GM18517 (cell line): ENCODE results near the gene GBP6.
A peak's percentile ranks its signal among the peaks of the same experiment; 100 is the strongest.
"Not testable (repeated sequence)": the region's sequence is repeated elsewhere in the genome, so short reads cannot be mapped to it uniquely, and the experiment has no call there.

ENCODE experiments used
- ATAC-seq: cut with Tn5 transposase; IDR thresholded peaks from one replicate; pipeline ENCODE4 v1.9.1; 2021; ENCODE audit warnings: mild to moderate bottlenecking, moderate library complexity; ENCODE audit not compliant: unreplicated experiment

GBP6 gene, protein sequence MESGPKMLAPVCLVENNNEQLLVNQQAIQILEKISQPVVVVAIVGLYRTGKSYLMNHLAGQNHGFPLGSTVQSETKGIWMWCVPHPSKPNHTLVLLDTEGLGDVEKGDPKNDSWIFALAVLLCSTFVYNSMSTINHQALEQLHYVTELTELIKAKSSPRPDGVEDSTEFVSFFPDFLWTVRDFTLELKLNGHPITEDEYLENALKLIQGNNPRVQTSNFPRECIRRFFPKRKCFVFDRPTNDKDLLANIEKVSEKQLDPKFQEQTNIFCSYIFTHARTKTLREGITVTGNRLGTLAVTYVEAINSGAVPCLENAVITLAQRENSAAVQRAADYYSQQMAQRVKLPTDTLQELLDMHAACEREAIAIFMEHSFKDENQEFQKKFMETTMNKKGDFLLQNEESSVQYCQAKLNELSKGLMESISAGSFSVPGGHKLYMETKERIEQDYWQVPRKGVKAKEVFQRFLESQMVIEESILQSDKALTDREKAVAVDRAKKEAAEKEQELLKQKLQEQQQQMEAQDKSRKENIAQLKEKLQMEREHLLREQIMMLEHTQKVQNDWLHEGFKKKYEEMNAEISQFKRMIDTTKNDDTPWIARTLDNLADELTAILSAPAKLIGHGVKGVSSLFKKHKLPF

DNA sequence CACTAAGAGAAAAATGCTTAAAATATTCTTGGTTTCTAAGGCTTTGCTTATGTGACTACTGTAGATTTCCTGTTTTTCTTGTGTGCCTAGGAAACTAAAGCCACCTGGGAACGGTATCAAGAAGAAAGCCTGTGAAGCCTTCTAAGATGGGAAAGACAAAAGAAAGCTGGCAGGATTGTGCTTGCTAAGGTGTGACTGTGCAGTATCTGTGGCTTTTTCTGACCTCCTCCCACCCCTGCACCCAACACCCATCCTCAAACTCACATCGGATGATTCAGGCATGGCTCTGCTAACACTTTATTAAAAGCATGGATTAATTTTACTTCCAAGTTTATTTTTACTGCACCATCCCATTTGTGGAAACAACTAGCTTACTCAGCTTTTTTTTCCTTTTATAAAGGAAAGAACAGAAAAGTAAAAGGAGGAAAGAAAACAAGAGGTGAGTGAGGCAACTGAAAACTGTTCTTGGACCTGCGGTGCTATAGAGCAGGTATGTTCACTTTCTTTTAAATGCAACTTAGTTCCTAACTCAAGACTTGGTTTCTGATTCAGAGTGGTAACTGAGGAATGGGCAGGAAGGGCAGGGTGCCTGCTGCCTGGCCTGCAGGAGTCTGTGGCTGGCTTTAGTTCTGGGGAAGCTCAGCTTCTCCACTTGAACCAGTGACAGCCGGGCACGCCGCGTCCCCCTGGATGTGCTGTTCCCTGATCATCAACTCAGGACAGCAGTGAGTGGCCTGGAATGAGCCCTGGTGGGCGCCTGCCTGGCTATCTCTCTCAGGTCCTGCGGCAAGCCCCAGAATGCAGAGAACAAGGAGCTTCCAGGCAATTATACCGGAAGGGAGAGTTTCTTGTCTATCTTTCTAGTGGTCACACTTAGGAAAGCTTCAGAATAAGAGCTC, at the start of gene GBP6:
GBP6 (plus strand) TSS at position 422 of the 899 bp plus-strand sequence. CDS start 4,493 bp downstream, outside the sequence.
- no peak for ATAC-seq

DNA sequence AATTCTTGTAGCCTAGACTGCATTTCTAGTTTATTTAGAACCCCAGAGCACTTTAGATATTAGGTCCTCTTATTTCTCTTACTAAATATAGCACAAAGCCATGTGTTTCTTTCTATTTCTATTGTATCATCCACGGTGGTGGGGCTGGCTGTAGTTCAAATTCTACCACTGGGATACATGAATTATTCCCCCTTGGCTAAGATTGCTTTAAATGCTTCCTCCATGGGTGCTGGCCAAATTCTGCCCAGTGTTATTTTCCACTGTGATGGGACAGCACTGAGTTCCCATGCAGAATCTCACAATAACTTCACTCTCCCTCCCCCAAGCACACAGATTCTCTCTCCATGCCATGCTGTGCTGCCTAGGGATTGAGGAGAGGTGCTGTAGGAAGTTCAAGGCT, 41.5 kb upstream of the GBP6 start:
- ATAC-seq: no peak

DNA sequence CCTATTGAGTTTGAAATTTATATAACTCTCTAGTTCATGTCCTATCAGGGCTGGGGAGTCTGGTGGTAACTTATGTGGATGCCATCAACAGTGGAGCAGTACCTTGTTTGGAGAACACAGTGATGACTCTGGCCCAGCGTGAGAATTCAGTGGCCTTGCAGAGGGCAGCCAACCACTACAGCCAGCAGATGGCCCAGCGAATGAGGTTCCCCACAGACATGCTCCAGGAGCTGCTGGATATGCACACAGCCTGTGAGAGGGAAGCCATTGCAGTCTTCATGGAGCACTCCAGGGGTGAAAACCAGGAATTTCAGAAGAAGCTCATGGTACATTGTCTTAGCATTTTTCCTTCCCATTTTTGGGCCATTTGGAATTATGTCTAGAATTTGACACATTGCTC, 32.0 kb upstream of the GBP6 start:
- ATAC-seq: no peak

DNA sequence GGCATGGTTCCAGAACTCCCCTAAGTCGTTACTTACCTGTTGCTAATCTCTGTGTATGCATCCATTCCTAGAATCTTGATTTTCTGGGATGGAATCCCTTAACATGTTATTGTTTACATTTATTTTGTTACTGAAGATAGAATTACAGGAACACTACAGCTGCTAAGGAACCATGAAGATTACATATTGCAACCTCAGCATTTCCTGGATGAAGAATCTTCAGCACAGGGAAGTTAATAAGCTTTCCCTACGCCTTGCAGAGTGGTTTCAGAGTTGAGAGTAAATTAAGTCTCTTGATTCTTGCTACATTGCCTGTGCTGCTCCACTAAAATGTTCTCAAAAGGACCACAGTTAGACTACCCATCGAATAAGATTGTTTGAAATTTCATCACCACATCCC, 31.4 kb upstream of the GBP6 start:
- no peak for ATAC-seq

DNA sequence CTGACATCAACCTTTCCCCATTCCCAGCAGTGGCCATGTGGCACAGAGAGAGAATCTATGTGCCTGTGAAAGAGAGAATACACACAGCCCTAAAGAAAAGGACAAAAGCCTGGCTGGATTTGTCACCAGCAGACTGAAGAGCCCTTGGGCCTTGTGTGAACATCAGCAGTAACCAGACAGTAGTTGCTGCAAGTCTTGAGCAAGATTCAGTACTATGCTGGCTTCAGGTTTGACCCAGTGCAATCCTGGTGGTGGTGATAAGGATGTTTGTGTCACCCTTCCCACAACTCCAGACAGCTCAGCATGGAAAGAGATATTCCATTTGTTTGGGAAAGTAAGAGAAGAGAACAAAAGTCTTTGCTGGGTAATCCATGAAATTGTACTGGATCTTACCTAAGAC, 28.4 kb upstream of the GBP6 start:
- no peak for ATAC-seq

DNA sequence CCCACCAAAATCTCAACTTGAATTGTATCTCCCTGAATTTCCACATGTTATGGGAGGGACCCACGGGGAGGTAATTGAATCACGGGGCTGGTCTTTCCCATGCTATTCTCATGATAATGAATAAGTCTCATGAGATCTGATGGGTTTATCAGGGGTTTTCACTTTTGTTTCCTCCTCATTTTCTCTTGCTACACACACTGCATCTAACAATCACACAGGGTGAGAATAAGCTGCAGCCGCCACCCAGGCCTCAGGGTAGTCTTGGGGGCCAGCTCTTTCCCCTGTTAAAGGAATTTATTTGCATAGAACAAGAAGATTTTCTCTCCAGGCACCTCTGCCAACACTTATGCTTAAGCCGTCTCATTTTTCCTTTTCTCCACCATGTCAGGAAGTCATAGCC, 26.0 kb upstream of the GBP6 start:
- no peak for ATAC-seq

DNA sequence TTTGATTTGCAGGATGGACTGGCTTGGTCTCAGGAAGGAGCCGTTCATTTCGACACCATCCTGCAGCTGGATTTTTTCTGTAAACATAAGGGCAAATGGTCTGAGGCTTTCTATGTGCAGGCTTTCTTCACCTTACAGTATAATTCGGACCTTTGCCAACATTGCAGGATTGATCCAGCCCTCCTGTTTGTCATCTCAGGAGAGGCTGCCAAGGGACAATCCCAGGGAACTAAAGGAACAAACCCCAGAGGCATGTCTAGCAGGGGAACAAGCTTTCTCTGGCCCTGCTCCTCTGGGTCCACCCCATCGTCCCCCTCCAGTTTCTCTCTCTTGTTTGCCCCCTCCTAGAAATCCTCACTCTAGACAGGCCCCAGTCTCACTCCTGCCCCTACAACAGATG, 24.8 kb upstream of the GBP6 start:
- ATAC-seq: no peak

DNA sequence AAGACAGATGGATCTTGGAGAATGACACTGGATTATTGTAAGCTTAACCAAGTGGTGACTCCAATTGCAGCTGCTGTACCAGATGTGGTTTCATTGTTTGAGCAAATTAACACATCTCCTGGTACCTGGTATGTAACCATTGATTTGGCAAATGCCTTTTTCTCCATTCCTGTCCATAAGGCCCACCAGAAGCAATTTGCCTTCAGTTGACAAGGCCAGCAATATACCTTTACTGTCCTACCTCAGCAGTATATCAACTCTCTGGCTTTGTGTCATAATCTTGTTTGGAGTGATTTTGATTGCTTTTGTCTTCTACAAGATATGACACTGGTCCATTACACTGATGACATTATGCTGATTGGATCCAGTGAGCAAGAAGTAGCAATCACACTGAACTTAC, 18.4 kb upstream of the GBP6 start:
- ATAC-seq: not testable (repeated sequence)

DNA sequence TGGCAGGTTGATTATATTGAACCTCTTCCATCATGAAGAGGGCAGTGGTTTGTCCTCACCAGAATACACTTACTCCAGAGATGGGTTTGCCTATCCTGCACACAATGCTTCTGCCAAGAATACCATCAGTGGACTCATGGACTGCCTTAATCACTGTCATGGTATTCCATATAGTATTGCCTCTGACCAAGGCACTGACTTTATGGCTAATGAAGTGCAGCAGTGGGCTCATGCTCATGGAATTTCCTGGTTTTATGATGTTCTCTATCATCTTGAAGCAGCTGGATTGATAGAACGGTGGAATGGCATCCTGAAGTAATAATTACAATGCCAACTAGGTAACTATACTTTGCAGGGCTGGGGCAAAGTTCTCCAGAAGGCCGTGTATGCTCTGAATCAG, 16.6 kb upstream of the GBP6 start:
- no peak for ATAC-seq

DNA sequence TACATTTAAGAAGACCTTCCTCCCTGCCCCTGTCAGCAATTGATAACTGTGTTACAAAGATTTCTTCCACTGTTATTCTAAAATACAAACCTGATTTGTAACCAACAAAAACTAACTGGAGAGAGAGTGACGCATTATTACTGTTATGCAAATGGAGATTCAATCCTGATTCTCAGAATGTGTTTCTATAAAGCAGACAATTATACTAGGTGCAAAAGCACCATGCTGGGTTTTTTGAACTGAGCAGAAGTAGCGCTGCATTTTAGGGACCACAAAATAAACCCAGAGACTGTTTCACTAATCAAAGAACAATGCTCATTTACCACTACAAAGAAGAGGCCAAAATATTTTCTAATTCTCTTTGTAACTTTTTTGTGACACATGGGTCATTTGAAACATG, 13.6 kb upstream of the GBP6 start:
- ATAC-seq: no peak

DNA sequence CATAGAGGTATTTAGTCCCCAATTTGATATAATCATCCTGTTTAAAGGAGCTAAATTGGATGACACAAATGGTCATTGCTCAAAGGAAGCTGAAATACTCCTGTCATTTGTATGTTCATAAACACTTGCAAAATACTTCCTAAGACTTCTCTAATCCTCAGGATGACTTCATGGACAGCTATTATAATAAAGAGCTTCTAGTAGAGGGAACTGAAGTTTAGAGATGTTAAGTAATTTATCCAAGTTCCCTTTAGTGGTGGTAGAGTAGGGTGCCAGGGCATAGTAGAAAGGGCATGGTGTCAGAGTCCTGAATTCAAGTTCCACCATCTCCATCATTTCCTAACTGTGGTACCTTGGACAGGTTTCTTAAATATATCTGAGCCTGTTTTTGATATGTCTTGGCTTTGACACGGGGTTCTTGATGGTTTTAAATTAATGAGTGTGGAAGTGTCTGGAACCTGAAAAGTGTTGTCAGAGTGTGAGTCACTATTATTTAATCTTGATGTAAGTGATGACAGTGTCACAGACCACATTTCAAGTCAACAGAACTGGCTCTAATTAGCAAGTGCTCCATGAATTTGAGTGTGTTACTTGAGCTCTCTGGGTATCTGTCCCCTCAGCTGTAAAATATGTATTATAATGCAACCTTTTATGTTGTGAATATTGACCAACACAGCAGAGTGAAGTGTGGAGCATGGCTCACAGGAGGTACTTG, 12.1 kb upstream of the GBP6 start:
- no peak for ATAC-seq

DNA sequence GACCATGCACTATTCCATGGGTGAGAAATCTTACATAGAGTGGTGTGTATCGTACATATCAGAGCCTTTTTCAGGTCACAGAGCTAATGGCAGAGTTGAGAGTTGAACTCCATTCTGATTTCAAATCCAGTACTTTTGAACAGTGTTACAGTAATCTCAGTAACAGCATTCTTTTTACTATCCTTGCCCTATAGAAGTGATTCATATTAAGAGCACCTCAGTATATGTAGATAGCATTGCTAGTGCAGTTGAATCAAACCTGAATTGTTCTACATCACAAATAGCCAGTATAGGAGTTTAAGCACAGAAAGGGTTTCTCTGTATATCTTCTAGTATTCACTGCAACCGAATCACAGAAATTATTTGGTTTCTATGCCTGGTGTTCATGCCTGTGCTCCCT, 11.4 kb upstream of the GBP6 start:
- ATAC-seq: no peak

DNA sequence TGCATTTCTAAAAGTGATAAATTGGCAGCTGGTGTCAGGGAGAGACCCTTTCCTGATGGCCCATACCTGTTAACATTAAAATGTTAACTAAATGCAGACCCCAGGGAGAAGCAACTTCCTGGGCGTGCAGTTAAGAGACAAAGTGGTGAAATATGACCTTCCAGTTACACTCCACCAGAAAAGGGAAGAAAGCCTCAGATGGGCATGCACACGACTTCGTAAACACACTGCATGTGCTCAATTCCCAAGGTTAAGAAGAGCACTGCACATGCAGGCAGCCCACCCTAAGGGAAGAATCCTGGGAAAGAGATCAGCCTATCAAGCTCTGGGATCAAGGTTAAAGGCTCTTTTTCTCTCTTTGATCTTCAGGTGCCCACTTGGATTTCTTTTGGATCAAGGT, 9.7 kb upstream of the GBP6 start:
- ATAC-seq: no peak

DNA sequence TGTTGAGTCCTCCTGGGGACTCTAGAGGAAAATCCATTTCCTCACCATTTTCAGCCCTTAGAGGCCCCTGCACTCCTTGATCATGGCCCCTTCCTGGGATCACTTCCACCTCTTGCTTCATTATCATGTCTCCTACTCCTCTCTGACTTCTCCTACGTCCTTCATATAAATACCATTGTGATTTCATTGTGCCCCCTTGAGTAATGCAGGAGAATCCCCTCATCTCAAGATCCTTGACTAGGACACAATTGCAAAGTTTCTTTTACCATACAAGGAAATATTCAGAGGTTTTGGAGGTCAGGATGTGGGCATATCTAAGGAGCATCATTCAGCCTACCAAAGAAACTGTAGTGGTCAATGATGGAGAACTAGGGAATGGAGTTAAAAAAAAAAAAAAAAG, 8.8 kb upstream of the GBP6 start:
- no peak for ATAC-seq

DNA sequence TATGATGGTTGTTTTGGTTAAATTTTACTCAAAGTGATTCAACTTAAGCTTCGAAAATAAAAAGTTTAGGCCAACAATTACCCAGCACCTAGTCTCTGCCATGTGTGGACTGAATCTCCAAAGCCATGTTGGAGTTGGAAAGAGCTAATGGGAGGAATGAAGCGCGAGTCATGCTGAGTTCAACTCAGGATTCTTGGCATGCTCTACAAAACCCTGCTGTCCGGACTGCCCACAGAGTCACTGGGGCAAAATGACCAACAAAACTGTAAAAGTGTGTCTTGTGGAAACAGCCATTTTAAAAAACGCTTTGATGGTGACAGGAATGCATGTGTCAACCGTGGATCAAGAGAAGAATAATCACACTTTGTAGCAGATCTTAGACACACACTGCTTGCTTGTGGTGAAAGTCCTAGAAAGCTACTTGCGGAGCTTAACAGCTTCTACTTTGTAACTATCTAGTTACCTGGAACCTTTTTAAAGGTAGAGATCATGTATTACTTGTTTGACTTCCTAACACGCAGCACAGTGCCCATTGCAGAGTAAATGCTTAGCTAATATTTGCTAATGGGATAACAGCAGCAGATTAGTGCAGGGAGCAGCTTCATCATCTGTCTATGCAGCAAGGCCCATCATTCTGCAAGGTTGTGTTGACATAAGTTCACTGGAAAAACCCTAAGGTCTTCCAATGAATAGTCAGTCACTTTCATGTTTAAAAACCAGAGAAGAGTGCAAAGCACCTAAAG, 7.0 kb upstream of the GBP6 start:
- no peak for ATAC-seq

DNA sequence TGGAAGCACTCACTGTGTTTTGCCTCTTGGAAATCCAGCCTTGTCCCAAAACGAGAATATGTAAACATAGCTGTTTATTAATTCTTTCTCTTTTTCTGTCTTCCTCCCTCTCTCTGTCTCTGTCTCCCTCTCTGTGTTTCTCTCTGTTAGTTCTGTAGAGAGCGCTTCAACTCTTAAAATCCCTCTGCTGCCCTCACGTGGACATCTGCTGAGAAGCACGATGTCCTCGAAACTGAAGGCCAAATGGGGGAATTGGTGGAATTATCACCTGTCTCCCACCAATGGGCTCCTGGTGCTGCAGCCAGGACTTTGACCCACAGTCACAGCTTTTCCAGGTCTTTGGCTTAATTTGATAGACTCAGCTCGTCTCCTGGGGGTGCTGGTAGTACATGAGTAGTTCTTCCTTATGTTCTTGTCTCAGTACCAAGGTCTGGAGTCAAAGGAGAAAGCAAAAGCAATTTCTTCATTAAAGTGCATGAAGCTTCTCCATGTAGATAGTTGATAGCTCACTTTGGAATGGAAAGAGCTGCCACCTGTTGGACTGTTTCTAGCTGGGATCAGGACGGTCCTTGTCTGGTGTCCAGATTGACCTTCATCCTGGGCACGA, 5.5 kb upstream of the GBP6 start:
- no peak for ATAC-seq

DNA sequence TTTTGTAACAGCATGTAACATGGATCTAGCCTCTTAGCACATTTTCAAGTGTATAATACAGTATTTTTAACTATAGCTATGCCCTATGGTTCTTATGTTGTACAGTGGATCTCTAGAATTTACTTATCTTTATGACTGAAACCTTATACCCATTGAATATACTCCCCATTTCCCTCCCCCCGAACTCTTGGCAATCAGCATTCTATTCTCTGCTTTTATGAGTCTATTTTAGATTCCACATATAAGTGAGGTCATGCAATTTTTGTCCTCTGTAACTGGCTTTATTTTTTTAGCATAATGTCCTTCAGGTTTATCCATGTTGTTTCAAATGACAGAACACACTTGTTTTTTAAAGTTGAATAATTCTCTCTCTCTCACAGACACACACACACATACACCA, 3.1 kb upstream of the GBP6 start:
- ATAC-seq: no peak

DNA sequence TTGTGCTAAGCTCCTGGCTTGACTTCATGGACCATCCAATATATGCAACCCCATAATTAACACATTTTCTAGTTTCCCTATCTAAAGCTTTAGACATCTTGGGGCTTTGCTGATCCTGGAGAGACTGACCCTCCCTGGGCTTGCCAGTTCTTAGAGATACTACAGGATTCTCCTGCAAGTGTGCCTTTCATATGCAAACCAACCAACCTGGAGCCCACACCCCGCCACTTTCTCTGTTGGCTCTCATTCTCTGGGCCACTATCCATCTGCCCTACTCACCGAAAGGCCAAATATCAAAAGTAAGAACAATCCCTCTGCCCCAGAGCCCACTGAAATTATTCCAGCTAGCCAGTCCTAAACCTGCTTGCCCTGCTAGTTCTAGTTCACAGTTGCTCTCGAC, 2.2 kb upstream of the GBP6 start:
- ATAC-seq: no peak

DNA sequence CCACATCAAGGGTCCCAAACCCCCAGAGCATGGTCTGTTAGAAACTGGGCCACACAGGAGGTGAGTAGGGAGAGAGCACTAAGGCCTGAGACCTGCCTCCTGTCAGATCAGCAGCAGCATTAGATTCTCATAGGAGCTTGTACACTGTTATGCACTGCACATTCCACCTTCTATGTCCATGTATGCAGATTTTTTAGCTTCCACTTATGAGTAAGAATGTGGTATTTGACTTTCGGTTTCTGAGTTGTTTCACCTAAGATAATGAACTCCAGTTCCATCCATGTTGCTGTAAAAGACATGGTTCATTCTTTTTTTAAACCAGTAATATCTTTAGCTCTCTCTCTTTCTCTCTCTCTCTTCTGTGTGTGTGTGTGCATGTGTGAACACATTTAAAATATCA, 663 bp upstream of the GBP6 start:
- peak; percentile 97 for ATAC-seq

DNA sequence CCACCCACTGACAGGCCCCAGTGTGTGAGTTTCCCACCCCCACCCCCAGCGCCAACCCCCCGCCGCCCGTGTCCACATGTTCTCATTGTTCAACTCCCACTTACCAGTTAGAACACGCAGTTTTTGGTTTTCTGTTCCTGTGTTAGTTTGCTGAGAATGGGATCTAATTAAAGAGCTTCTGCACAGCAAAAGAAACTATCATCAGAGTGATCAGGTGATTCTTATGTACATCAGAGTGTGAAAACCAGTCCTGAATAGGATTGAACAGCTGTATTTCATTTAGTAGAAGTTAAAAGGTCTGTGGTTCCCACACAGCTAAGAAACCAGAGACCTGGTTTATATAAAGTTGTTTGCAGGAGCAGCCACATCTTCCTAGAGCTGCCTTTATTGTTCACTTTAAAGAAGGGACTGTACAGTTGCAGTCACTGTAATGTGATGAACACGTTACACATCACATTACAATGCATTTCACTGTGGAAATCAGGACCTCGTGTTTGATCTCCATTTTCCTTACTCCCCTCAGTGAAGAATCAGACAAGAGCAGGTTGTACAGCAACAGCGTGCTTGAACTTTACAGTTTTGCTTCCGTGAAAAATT, 1.2 kb downstream of the GBP6 start:
- no peak for ATAC-seq
